Measurements from ENCODE around the gene EXTL2. TPM values are rescaled to one million over a fixed set of nuclear protein-coding genes. Genes with fewer than 3 reads are reported as not detected.

The EXTL2 gene
- polyA plus RNA-seq, 1 donor (not counting 4 experiments of a cell fraction or from before 2014, with no cell fraction given): 20.2 TPM

- FAIRE-seq: no peak
- H3K36me3 ChIP-seq (ENCODE audit: control insufficient read depth in 2 of 2, extremely low read depth in 1 of 2, insufficient read depth in 2 of 2, low read length in 2 of 2): peaks cover 16% of the 10 kb centered on the region in 2 experiments
- dilution Hi-C loops (cut with MboI; ENCODE audit: extremely low pct_ligation_motif_present, low sequenced_read_pairs): no loop called here
Observed at GRCh38 chr1:100909018-100909417, 14.4 kb upstream of the EXTL2 start.

DNA sequence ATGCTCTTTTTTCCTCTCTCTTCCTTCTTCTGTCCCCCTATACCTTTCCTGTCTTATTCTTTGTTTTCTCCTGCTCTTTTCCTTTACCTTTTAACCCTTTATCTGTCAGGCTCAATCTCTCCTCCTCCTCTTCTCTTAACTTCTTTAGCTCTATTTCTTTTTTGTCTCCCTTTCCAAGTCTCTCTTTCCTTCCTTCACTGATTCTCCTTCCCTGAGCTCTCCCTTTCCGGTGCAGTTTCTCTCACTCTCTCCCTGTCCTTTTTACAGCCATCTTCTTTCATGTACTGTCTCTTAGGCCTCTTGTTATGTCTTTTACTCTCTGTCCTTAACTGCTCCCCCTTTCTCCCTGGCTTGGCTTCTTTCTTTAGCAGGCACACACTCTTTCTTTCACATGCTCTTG, 13.2 kb upstream of the EXTL2 start:
- no peaks in the 10 kb centered on the region for H3K9me3 ChIP-seq (ENCODE audit: control insufficient read depth, low read depth, low read length)
- no peaks in the 10 kb centered on the region for H3K9me1 ChIP-seq (ENCODE audit: control insufficient read depth, extremely low read depth, insufficient read depth, low read length)
- dilution Hi-C loops (cut with MboI; ENCODE audit: extremely low pct_ligation_motif_present, low sequenced_read_pairs): no loop called here
- DNase-seq (ENCODE audit: low read depth, low spot score) (no peak), FAIRE-seq (no peak)
- no peaks in the 10 kb centered on the region for H4K20me1 ChIP-seq (ENCODE audit: control insufficient read depth, extremely low read depth, insufficient read depth, low read length)
- H3K4me3 ChIP-seq (ENCODE audit: control insufficient read depth in 2 of 3, extremely low read depth in 1 of 3, insufficient read depth in 2 of 3, low read depth in 1 of 3, low read length in 3 of 3): no peak overlapping the region
- H3K79me2 ChIP-seq (ENCODE audit: control insufficient read depth, insufficient read depth, low read length): peaks cover 5% of the 10 kb centered on the region
- H3K4me1 ChIP-seq (ENCODE audit: control insufficient read depth, extremely low read depth, insufficient read depth, low read length): no peaks in the 10 kb centered on the region
- H3K9ac ChIP-seq (ENCODE audit: control insufficient read depth, extremely low read depth, insufficient read depth, low read length): no peak overlapping the region
- no peak overlapping the region for H2AFZ ChIP-seq (ENCODE audit: control insufficient read depth, low read length)
- H3K36me3 ChIP-seq (ENCODE audit: control insufficient read depth in 2 of 2, extremely low read depth in 1 of 2, insufficient read depth in 2 of 2, low read length in 2 of 2): peaks cover 10 to 12% of the 10 kb centered on the region in 2 experiments
- H3K27me3 ChIP-seq (ENCODE audit: control insufficient read depth, extremely low read depth, insufficient read depth, low read length): no peaks in the 10 kb centered on the region
- TF ChIP-seq CTCF (optimal IDR thresholded peaks at IDR 0.05 in 1 of 3, IDR thresholded peaks at IDR 0.05 in 1 of 3, conservative IDR thresholded peaks at IDR 0.05 in 1 of 3; ENCODE audit: extremely low read depth in 1 of 3, insufficient read depth in 2 of 3, low read length in 3 of 3) (no peak), EZH2 (IDR thresholded peaks at IDR 0.05; ENCODE audit: low read length) (no peak)
- H3K4me2 ChIP-seq (ENCODE audit: control insufficient read depth, extremely low read depth, insufficient read depth, low read depth, low read length): no peak overlapping the region
- H3K27ac ChIP-seq (ENCODE audit: control insufficient read depth, insufficient read depth, low read length): no peak overlapping the region

More at GRCh38 chr1:100909018-100909417, 14.4 kb upstream of the EXTL2 start:
- no peaks in the 10 kb centered on the region for H4K20me1 ChIP-seq (ENCODE audit: control insufficient read depth, extremely low read depth, insufficient read depth, low read length)
- TF ChIP-seq CTCF (optimal IDR thresholded peaks at IDR 0.05 in 1 of 3, IDR thresholded peaks at IDR 0.05 in 1 of 3, conservative IDR thresholded peaks at IDR 0.05 in 1 of 3; ENCODE audit: extremely low read depth in 1 of 3, insufficient read depth in 2 of 3, low read length in 3 of 3): no peak
- TF ChIP-seq EZH2 (IDR thresholded peaks at IDR 0.05; ENCODE audit: low read length): no peak
- no peak overlapping the region for H3K9ac ChIP-seq (ENCODE audit: control insufficient read depth, extremely low read depth, insufficient read depth, low read length)
- H3K9me1 ChIP-seq (ENCODE audit: control insufficient read depth, extremely low read depth, insufficient read depth, low read length): no peaks in the 10 kb centered on the region
- peaks cover 5% of the 10 kb centered on the region for H3K79me2 ChIP-seq (ENCODE audit: control insufficient read depth, insufficient read depth, low read length)
- no peak overlapping the region for H2AFZ ChIP-seq (ENCODE audit: control insufficient read depth, low read length)
- H3K27ac ChIP-seq (ENCODE audit: control insufficient read depth, insufficient read depth, low read length): no peak overlapping the region
- no peaks in the 10 kb centered on the region for H3K4me1 ChIP-seq (ENCODE audit: control insufficient read depth, extremely low read depth, insufficient read depth, low read length)
- no peak for DNase-seq (ENCODE audit: low read depth, low spot score)
- H3K4me2 ChIP-seq (ENCODE audit: control insufficient read depth, extremely low read depth, insufficient read depth, low read depth, low read length): no peak overlapping the region
- no peak overlapping the region for H3K4me3 ChIP-seq (ENCODE audit: control insufficient read depth in 2 of 3, extremely low read depth in 1 of 3, insufficient read depth in 2 of 3, low read depth in 1 of 3, low read length in 3 of 3)
- H3K9me3 ChIP-seq (ENCODE audit: control insufficient read depth, low read depth, low read length): no peaks in the 10 kb centered on the region
- no peaks in the 10 kb centered on the region for H3K27me3 ChIP-seq (ENCODE audit: control insufficient read depth, extremely low read depth, insufficient read depth, low read length)
